ENCODE measurements around the gene OR5B3. TPM values are rescaled to one million over a fixed set of nuclear protein-coding genes. Genes with fewer than 3 reads are reported as not detected.

The OR5B3 gene
- not detected in 2 replicates for polyA plus RNA-seq (2012; rRNA removed)
- polyA plus RNA-seq (2012; cell fraction: cytosol; rRNA removed), result not detected in 2 replicates
- polyA plus RNA-seq (2012; cell fraction: nucleus; rRNA removed), result not detected in 2 replicates

DNA sequence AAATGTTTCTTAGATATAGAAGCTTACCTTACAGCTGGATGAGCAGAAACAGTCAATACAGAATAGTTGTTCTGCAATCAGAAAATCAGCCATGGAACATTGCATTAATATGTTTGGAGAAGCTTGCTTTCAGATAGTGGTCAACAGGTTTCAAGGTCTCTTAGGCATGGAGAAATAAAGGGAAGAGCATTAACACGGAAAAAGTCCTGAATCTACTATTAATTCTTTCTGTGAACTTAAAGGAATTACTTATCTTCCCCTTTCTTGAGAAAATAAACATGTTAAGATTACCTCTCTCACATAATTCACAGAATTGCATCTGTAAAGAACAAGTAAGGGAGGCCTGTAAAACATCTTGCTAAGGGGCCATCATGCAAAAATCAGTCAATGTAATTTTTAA, at the start of gene OR5B3:
Gene OR5B3, minus strand, starts transcription at position 101 of the 400 bp plus-strand sequence. CDS start 3,465 bp downstream, outside the sequence.
- POLR2A ChIA-PET, result no interaction called here
- TF ChIP-seq FOSL2 (IDR thresholded peaks at IDR 0.05; ENCODE audit: borderline replicate concordance, low read depth), result no peak
- no peak for TF ChIP-seq TCF12 (IDR thresholded peaks at IDR 0.05)
- no peak for TF ChIP-seq TAF1 (IDR thresholded peaks at IDR 0.05; ENCODE audit: borderline replicate concordance, low read depth, low read length)
- TF ChIP-seq, protein P1, sequence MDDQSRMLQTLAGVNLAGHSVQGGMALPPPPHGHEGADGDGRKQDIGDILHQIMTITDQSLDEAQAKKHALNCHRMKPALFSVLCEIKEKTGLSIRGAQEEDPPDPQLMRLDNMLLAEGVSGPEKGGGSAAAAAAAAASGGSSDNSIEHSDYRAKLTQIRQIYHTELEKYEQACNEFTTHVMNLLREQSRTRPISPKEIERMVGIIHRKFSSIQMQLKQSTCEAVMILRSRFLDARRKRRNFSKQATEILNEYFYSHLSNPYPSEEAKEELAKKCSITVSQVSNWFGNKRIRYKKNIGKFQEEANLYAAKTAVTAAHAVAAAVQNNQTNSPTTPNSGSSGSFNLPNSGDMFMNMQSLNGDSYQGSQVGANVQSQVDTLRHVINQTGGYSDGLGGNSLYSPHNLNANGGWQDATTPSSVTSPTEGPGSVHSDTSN (IDR thresholded peaks at IDR 0.05), result no peak
- no peak for TF ChIP-seq SIN3A (IDR thresholded peaks at IDR 0.05; ENCODE audit: borderline replicate concordance, low read depth, low read length)
- TF ChIP-seq, protein P2, sequence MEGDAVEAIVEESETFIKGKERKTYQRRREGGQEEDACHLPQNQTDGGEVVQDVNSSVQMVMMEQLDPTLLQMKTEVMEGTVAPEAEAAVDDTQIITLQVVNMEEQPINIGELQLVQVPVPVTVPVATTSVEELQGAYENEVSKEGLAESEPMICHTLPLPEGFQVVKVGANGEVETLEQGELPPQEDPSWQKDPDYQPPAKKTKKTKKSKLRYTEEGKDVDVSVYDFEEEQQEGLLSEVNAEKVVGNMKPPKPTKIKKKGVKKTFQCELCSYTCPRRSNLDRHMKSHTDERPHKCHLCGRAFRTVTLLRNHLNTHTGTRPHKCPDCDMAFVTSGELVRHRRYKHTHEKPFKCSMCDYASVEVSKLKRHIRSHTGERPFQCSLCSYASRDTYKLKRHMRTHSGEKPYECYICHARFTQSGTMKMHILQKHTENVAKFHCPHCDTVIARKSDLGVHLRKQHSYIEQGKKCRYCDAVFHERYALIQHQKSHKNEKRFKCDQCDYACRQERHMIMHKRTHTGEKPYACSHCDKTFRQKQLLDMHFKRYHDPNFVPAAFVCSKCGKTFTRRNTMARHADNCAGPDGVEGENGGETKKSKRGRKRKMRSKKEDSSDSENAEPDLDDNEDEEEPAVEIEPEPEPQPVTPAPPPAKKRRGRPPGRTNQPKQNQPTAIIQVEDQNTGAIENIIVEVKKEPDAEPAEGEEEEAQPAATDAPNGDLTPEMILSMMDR (IDR thresholded peaks at IDR 0.05), result no peak

DNA sequence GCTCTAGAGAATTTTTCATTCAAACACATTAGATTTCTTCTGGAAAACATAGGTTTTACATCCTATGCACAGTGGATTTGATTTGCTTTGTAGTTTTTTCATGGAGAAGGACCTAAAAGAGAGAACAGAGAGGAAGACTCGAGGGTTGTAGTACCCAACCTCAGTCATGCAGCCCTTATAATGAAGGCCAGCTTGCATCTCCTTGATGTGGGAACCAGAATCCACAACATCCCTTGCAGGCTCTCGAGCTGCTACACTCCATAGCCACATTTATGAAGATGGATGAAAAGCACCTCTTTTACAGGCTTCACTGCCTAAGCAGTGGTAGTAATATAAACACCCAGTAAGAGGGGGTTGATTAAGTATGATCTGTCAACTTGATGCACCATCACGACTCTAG, 44.9 kb upstream of the OR5B3 start:
- Histone ChIP-seq H3K9ac (no peak overlapping the region), H3K4me3 (ENCODE audit: low read depth in 2 of 2, low read length in 1 of 2) (no peak overlapping the region), H3K4me2 (no peak overlapping the region), H4K20me1 (ENCODE audit: insufficient read depth) (no peaks in the 10 kb centered on the region), H3K4me1 (ENCODE audit: control insufficient read depth in 1 of 2, insufficient read depth in 2 of 2, low read depth in 1 of 2, low read length in 1 of 2) (no peaks in the 10 kb centered on the region), H3F3A (replicated peaks; ENCODE audit: insufficient read depth) (no peaks in the 10 kb centered on the region), H3K27ac (ENCODE audit: low read depth in 2 of 2, low read length in 1 of 2) (no peak overlapping the region), H3K9me2 (no peaks in the 10 kb centered on the region), H2AFZ (ENCODE audit: low read depth) (no peak overlapping the region), H3K27me3 (ENCODE audit: insufficient read depth) (no peaks in the 10 kb centered on the region), H3K36me3 (replicated peaks in 1 of 2; ENCODE audit: control insufficient read depth in 1 of 2, insufficient read depth in 2 of 2, low read length in 1 of 2) (no peaks in the 10 kb centered on the region), H3K9me3 (no peaks in the 10 kb centered on the region; the same call in 1 of the 2 replicates), H3K79me2 (ENCODE audit: insufficient read depth) (no peaks in the 10 kb centered on the region)
- CTCF ChIA-PET, result no interaction called here
- DNase-seq, result no peak
- POLR2A ChIA-PET, result no interaction called here
- WGBS (ENCODE audit: low lambda C conversion rate), result 0% methylated on average over 3 of the region's 3 CpGs
- TF ChIP-seq MXI1 (IDR thresholded peaks at IDR 0.05; ENCODE audit: low read depth, low read length) (no peak), RCOR1 (IDR thresholded peaks at IDR 0.05; ENCODE audit: low read length) (no peak), SMC3 (IDR thresholded peaks at IDR 0.05; ENCODE audit: low read depth, low read length) (no peak), FOXM1 (IDR thresholded peaks at IDR 0.05; ENCODE audit: low read depth) (no peak), RFX5 (IDR thresholded peaks at IDR 0.05; ENCODE audit: low read length) (no peak), GABPA (IDR thresholded peaks at IDR 0.05; ENCODE audit: low read depth) (no peak), CHD2 (IDR thresholded peaks at IDR 0.05; ENCODE audit: low read length, partially characterized antibody) (no peak)
- TF ChIP-seq, protein P3, sequence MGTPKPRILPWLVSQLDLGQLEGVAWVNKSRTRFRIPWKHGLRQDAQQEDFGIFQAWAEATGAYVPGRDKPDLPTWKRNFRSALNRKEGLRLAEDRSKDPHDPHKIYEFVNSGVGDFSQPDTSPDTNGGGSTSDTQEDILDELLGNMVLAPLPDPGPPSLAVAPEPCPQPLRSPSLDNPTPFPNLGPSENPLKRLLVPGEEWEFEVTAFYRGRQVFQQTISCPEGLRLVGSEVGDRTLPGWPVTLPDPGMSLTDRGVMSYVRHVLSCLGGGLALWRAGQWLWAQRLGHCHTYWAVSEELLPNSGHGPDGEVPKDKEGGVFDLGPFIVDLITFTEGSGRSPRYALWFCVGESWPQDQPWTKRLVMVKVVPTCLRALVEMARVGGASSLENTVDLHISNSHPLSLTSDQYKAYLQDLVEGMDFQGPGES (IDR thresholded peaks at IDR 0.05; ENCODE audit: low read depth, low read length), result no peak
- TF ChIP-seq, protein P4, sequence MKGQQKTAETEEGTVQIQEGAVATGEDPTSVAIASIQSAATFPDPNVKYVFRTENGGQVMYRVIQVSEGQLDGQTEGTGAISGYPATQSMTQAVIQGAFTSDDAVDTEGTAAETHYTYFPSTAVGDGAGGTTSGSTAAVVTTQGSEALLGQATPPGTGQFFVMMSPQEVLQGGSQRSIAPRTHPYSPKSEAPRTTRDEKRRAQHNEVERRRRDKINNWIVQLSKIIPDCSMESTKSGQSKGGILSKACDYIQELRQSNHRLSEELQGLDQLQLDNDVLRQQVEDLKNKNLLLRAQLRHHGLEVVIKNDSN (IDR thresholded peaks at IDR 0.05; ENCODE audit: borderline replicate concordance, low read depth), result no peak
- TF ChIP-seq, protein P5, sequence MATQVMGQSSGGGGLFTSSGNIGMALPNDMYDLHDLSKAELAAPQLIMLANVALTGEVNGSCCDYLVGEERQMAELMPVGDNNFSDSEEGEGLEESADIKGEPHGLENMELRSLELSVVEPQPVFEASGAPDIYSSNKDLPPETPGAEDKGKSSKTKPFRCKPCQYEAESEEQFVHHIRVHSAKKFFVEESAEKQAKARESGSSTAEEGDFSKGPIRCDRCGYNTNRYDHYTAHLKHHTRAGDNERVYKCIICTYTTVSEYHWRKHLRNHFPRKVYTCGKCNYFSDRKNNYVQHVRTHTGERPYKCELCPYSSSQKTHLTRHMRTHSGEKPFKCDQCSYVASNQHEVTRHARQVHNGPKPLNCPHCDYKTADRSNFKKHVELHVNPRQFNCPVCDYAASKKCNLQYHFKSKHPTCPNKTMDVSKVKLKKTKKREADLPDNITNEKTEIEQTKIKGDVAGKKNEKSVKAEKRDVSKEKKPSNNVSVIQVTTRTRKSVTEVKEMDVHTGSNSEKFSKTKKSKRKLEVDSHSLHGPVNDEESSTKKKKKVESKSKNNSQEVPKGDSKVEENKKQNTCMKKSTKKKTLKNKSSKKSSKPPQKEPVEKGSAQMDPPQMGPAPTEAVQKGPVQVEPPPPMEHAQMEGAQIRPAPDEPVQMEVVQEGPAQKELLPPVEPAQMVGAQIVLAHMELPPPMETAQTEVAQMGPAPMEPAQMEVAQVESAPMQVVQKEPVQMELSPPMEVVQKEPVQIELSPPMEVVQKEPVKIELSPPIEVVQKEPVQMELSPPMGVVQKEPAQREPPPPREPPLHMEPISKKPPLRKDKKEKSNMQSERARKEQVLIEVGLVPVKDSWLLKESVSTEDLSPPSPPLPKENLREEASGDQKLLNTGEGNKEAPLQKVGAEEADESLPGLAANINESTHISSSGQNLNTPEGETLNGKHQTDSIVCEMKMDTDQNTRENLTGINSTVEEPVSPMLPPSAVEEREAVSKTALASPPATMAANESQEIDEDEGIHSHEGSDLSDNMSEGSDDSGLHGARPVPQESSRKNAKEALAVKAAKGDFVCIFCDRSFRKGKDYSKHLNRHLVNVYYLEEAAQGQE (IDR thresholded peaks at IDR 0.05; ENCODE audit: low read depth, low read length), result no peak
- TF ChIP-seq, protein P6, sequence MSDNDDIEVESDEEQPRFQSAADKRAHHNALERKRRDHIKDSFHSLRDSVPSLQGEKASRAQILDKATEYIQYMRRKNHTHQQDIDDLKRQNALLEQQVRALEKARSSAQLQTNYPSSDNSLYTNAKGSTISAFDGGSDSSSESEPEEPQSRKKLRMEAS (IDR thresholded peaks at IDR 0.05; ENCODE audit: low read depth), result no peak

More for the DNA sequence above, at the start of gene OR5B3:
- Histone ChIP-seq H3F3A (replicated peaks; ENCODE audit: insufficient read depth) (no peaks in the 10 kb centered on the region), H3K9me3 (no peaks in the 10 kb centered on the region; the same call in 1 of the 2 replicates), H3K4me2 (0 out of 2 replicates have a peak within 1 kb of the TSS, but pooled peaks have one; percentile 1), H3K9ac (no peak within 1 kb of the TSS), H2AFZ (ENCODE audit: low read depth) (no peak within 1 kb of the TSS), H3K79me2 (ENCODE audit: insufficient read depth) (no peaks in the 10 kb centered on the region), H3K36me3 (replicated peaks in 1 of 2; ENCODE audit: control insufficient read depth in 1 of 2, insufficient read depth in 2 of 2, low read length in 1 of 2) (no peaks in the 10 kb centered on the region), H3K4me3 (ENCODE audit: low read depth in 2 of 2, low read length in 1 of 2) (no peak within 1 kb of the TSS), H4K20me1 (ENCODE audit: insufficient read depth) (no peaks in the 10 kb centered on the region), H3K9me2 (no peaks in the 10 kb centered on the region), H3K27ac (ENCODE audit: low read depth in 2 of 2, low read length in 1 of 2) (no peak within 1 kb of the TSS), H3K4me1 (ENCODE audit: control insufficient read depth in 1 of 2, insufficient read depth in 2 of 2, low read depth in 1 of 2, low read length in 1 of 2) (no peaks in the 10 kb centered on the region), H3K27me3 (ENCODE audit: insufficient read depth) (no peaks in the 10 kb centered on the region)
- no peak for DNase-seq
- CTCF ChIA-PET, result no interaction called here
- WGBS (ENCODE audit: low lambda C conversion rate), result 3% methylated on average over 1 of the region's 1 CpG

All from SK-N-SH (cell line).